HCT116 (cell line): ENCODE measurements around the gene KCNMB2. TPM values are rescaled to one million over a fixed set of nuclear protein-coding genes. Genes with fewer than 3 reads are reported as not detected.

Experiments
- ATAC-seq: fragments of 200-7000 bp; cut with Tn5 transposase; 2 replicates; pipeline ENCODE4 v1.9.1; 2020; ENCODE audit warnings: mild to moderate bottlenecking, moderate library complexity
- BruUV-seq: library from RNA; stranded (reverse); fragments of 400-500 nt; replicated peaks from 2 replicates; lab custom pipeline; 2021; lab: Mats Ljungman, UMichigan
- CTCF ChIA-PET: fragments of 300-600 bp; sonication (Branson Sonifier 250); formaldehyde crosslinking; loops from one replicate; lab custom pipeline; 2021; ENCODE audit warnings: antibody characterized with exemption; lab: Charles Lee
- POLR2A ChIA-PET: fragments of 300-600, 350-600 bp; sonication (Branson Sonifier 250); formaldehyde crosslinking; loops from one replicate; lab custom pipeline; 2021; ENCODE audit warnings: antibody characterized with exemption; lab: Charles Lee
- RAD21 ChIA-PET, 2 experiments: fragments of 300-600 bp; sonication (Branson Sonifier 250); formaldehyde crosslinking; loops; one replicate each; lab custom pipeline; 2023; ENCODE audit warnings: low total read pairs in 2 of 2; ENCODE audit not compliant: uncharacterized antibody in 2 of 2, unreplicated experiment in 2 of 2, low non-redundant PET in 1 of 2; lab: Charles Lee
- DNase-seq: peaks from one replicate; pipeline ENCODE4 v3.0.0-alpha.2; 2010; ENCODE audit warnings: low read depth, low spot score
- H2AFZ ChIP-seq: fragments of 200-600 bp; shearing (Covaris generic), sonication (generic); 2 replicates; pipeline ENCODE4 v1.6.1; 2017; ENCODE audit warnings: low read depth, mixed run types, mixed read lengths, antibody characterized with exemption, low read length; ENCODE audit not compliant: poor library complexity, severe bottlenecking
- H3K27ac ChIP-seq: 2 replicates; pipeline ENCODE4 v1.5.1; 2012; ENCODE audit warnings: low read depth, low read length
- H3K27me3 ChIP-seq: fragments of 200-600 bp; sonication (generic); 2 replicates; pipeline ENCODE4 v1.6.1; 2016; ENCODE audit warnings: mixed run types, low read length, mixed read lengths; ENCODE audit not compliant: insufficient read depth
- H3K36me3 ChIP-seq, 2 experiments: fragments of 200-500 bp in 1 of 2; fragments of 200-600 bp in 1 of 2; sonication (Bioruptor generic) in 1 of 2; sonication (generic) in 1 of 2; 2 replicates each; pipeline versions ENCODE4 v1.5.1 to v1.6.1; 2014 to 2016; ENCODE audit warnings: low read length in 2 of 2, inconsistent platforms in 1 of 2, mixed read lengths in 1 of 2, mixed run types in 1 of 2; ENCODE audit not compliant: insufficient read depth in 2 of 2, control insufficient read depth in 1 of 2
- H3K4me1 ChIP-seq, 2 experiments: fragments of 200-600 bp in 1 of 2; sonication (generic) in 1 of 2; 2 replicates each; pipeline versions ENCODE4 v1.5.1 to v1.6.1; 2012 to 2017; ENCODE audit warnings: low read length in 2 of 2, inconsistent platforms in 1 of 2, mild to moderate bottlenecking in 1 of 2, mixed read lengths in 1 of 2, mixed run types in 1 of 2, moderate library complexity in 1 of 2; ENCODE audit not compliant: insufficient read depth in 2 of 2, control insufficient read depth in 1 of 2
- H3K4me2 ChIP-seq: fragments of 200-600 bp; sonication (generic); 2 replicates; pipeline ENCODE4 v1.6.1; 2017; ENCODE audit warnings: mixed run types, low read length, mixed read lengths
- H3K4me3 ChIP-seq, 2 experiments: fragments of 200-600 bp in 1 of 2; sonication (generic) in 1 of 2; replicated peaks in 1 of 2; 2 replicates each; pipeline ENCODE4 v1.5.1; 2011 to 2016; ENCODE audit warnings: low read length in 2 of 2, control low read depth in 1 of 2, low read depth in 1 of 2, mild to moderate bottlenecking in 1 of 2, mixed read lengths in 1 of 2, mixed run types in 1 of 2
- H3K79me2 ChIP-seq: fragments of 200-600 bp; sonication (generic); 2 replicates; pipeline ENCODE4 v1.6.1; 2017; ENCODE audit warnings: mild to moderate bottlenecking, mixed run types, low read length, moderate library complexity, mixed read lengths; ENCODE audit not compliant: insufficient read depth
- H3K9ac ChIP-seq: fragments of 200-600 bp; sonication (generic); 2 replicates; pipeline ENCODE4 v1.6.1; 2016; ENCODE audit warnings: low read length, mixed read lengths
- H3K9me2 ChIP-seq: fragments of 200-600 bp; sonication (generic), shearing (Covaris generic); 2 replicates; pipeline ENCODE4 v1.6.1; 2017; ENCODE audit warnings: mixed run types, mild to moderate bottlenecking, moderate library complexity; ENCODE audit not compliant: insufficient read depth
- H3K9me3 ChIP-seq, 2 experiments: fragments of 200-500 bp in 1 of 2; fragments of 200-600 bp in 1 of 2; sonication (Bioruptor generic) in 1 of 2; sonication (generic) in 1 of 2; 2 replicates each; pipeline ENCODE4 v1.6.1; 2014 to 2017; ENCODE audit warnings: low read length in 2 of 2, mixed read lengths in 2 of 2, inconsistent platforms in 1 of 2, low read depth in 1 of 2, mild to moderate bottlenecking in 1 of 2, mixed run types in 1 of 2, moderate library complexity in 1 of 2; ENCODE audit not compliant: control insufficient read depth in 1 of 2, insufficient read depth in 1 of 2
- H4K20me1 ChIP-seq: fragments of 200-600 bp; sonication (generic), shearing (Covaris generic); 2 replicates; pipeline ENCODE4 v1.6.1; 2017; ENCODE audit warnings: mixed run types, mild to moderate bottlenecking, moderate library complexity; ENCODE audit not compliant: insufficient read depth
- CBX3 ChIP-seq: IDR thresholded peaks from 2 replicates; pipeline ENCODE4 v1.6.1; 2012; ENCODE audit warnings: low read depth
- EGR1 ChIP-seq: IDR thresholded peaks from 2 replicates; pipeline ENCODE4 v1.6.1; 2012; ENCODE audit warnings: low read depth
- ELF1 ChIP-seq: IDR thresholded peaks from 2 replicates; pipeline ENCODE4 v1.6.1; 2012; ENCODE audit warnings: low read depth, borderline replicate concordance
- POLR2A ChIP-seq: IDR thresholded peaks from 2 replicates; pipeline ENCODE4 v1.7.0; 2011; ENCODE audit warnings: borderline replicate concordance; ENCODE audit not compliant: insufficient read depth, insufficient read length; ENCODE audit errors: extremely low read depth
- ZBTB33 ChIP-seq: IDR thresholded peaks from 2 replicates; pipeline ENCODE4 v1.6.1; 2011; ENCODE audit warnings: mild to moderate bottlenecking, low read length, moderate library complexity; ENCODE audit not compliant: insufficient replicate concordance; ENCODE audit errors: extremely low read depth
- intact Hi-C: fragments of 100-400 bp; cut with micrococcal nuclease; formaldehyde crosslinking; loops from 2 replicates; pipeline ENCODE4 v1.10.0; 2022
- total RNA-seq: library from RNA; stranded (reverse); gene quantifications from one replicate; pipeline ENCODE4 v1.2.1, GENCODE V29; 2021; ENCODE audit not compliant: unreplicated experiment

Gene KCNMB2
- total RNA-seq, 1 experiment from 2014 or later, result not detected

GRCh38 chr3:178847190-178847589 lies 311.0 kb downstream of the KCNMB2 start:
- Histone ChIP-seq H3K79me2 (no peaks in the 10 kb centered on the region), H3K36me3 (no peaks in the 10 kb centered on the region), H3K27me3 (no peaks in the 10 kb centered on the region), H3K4me3 (no peak overlapping the region), H2AFZ (no peak overlapping the region), H3K9me3 (no peaks in the 10 kb centered on the region)
- no peak for ATAC-seq
- BruUV-seq, result no TSS peak
- intact Hi-C loops, result no loop called here
- TF ChIP-seq POLR2A, result no peak
- TF ChIP-seq, all 23 proteins: peak for 0
- H4K20me1 ChIP-seq, result no peaks in the 10 kb centered on the region
- ChIA-PET POLR2A (no interaction called here), CTCF (no interaction called here), RAD21 (no interaction called here)
- no peak overlapping the region for H3K27ac ChIP-seq
- DNase-seq, result no peak
- H3K9ac ChIP-seq, result no peak overlapping the region
- no peaks in the 10 kb centered on the region for H3K4me1 ChIP-seq
- no peaks in the 10 kb centered on the region for H3K9me2 ChIP-seq
- no peak overlapping the region for H3K4me2 ChIP-seq

GRCh38 chr3:178849199-178849910 lies 313.1 kb downstream of the KCNMB2 start:
- TF ChIP-seq ZBTB33, result no peak
- no peak for TF ChIP-seq EGR1
- no peak for TF ChIP-seq CBX3
- TF ChIP-seq ELF1, result no peak
- TF ChIP-seq, all 23 proteins: peak for 0
- RAD21 ChIA-PET, result no interaction called here
- Histone ChIP-seq H3K27ac (no peak overlapping the region), H3K9me2 (no peaks in the 10 kb centered on the region), H3K4me2 (no peak overlapping the region), H4K20me1 (no peaks in the 10 kb centered on the region), H2AFZ (no peak overlapping the region), H3K9me3 (no peaks in the 10 kb centered on the region), H3K27me3 (no peaks in the 10 kb centered on the region), H3K79me2 (no peaks in the 10 kb centered on the region), H3K9ac (no peak overlapping the region), H3K36me3 (no peaks in the 10 kb centered on the region), H3K4me1 (no peaks in the 10 kb centered on the region), H3K4me3 (no peak overlapping the region)
- ATAC-seq, result no peak
- BruUV-seq, result no TSS peak
- DNase-seq, result no peak
- intact Hi-C loops, result no loop called here
- CTCF ChIA-PET, result no interaction called here
- POLR2A ChIA-PET, result no interaction called here
